NCI-H2227 treated with DMSO at 0.1 percent for 48 hours (cell line): ENCODE data around the gene COX10.
"Not testable (repeated sequence)": the region's sequence is repeated elsewhere in the genome, so short reads cannot be mapped to it uniquely, and the experiment has no call there.

Experiments
- DNase-seq: peaks from one replicate; lab custom pipeline; 2025; lab: John Stamatoyannopoulos, UW

Gene COX10

GRCh38 chr17:14205380-14205779, 136.1 kb downstream of the COX10 start:
- no peak for DNase-seq

- DNase-seq: no peak
Observed at GRCh38 chr17:14205992-14206461, 136.7 kb downstream of the COX10 start.

GRCh38 chr17:14206891-14207290, 137.6 kb downstream of the COX10 start:
- DNase-seq: no peak

- no peak for DNase-seq
Observed at GRCh38 chr17:14207791-14208190, 138.5 kb downstream of the COX10 start.

- no peak for DNase-seq
Observed at GRCh38 chr17:14209215-14209614, 139.9 kb downstream of the COX10 start.

GRCh38 chr17:14211246-14211645, 141.9 kb downstream of the COX10 start:
- DNase-seq: no peak

- DNase-seq: no peak
Observed at GRCh38 chr17:14211801-14212200, 142.5 kb downstream of the COX10 start.

GRCh38 chr17:14212401-14212800, 143.1 kb downstream of the COX10 start:
- DNase-seq: no peak

- DNase-seq: no peak
Observed at GRCh38 chr17:14214271-14214670, 145.0 kb downstream of the COX10 start.

- no peak for DNase-seq
Observed at GRCh38 chr17:14222611-14223010, 153.3 kb downstream of the COX10 start.

GRCh38 chr17:14225254-14225980, 156.1 kb downstream of the COX10 start:
- no peak for DNase-seq

GRCh38 chr17:14227052-14227451, 157.7 kb downstream of the COX10 start:
- no peak for DNase-seq

- DNase-seq: no peak
Observed at GRCh38 chr17:14228903-14229302, 159.6 kb downstream of the COX10 start.

GRCh38 chr17:14231187-14231586, 161.9 kb downstream of the COX10 start:
- not testable (repeated sequence) for DNase-seq

GRCh38 chr17:14235047-14235446, 165.7 kb downstream of the COX10 start:
- not testable (repeated sequence) for DNase-seq

GRCh38 chr17:14236032-14236431, 166.7 kb downstream of the COX10 start:
- not testable (repeated sequence) for DNase-seq

- not testable (repeated sequence) for DNase-seq
Observed at GRCh38 chr17:14236762-14237161, 167.5 kb downstream of the COX10 start, which contains the start of gene CDRT15. TSS of gene CDRT15 (minus strand) at chr17:14236862. CDS start at chr17:14236833, 29 bp downstream.

- DNase-seq: not testable (repeated sequence)
Observed at GRCh38 chr17:14239271-14239670, 170.0 kb downstream of the COX10 start.

GRCh38 chr17:14245002-14245401, 175.7 kb downstream of the COX10 start:
- no peak for DNase-seq

- no peak for DNase-seq
Observed at GRCh38 chr17:14245629-14246028, 176.3 kb downstream of the COX10 start.
